AG20443 (cell line): Measurements from ENCODE around the gene ARHGAP27.
A peak's percentile ranks its signal among the peaks of the same experiment; 100 is the strongest.

Source experiments
- DNase-seq: peaks from one replicate; pipeline ENCODE4 v3.0.0; 2012; ENCODE audit warnings: low spot score, mixed read lengths

The ARHGAP27 gene

GRCh38 chr17:45406107-45406506, 26.6 kb downstream of the ARHGAP27 start:
- DNase-seq, result no peak

- peak; percentile 54 for DNase-seq
These were observed 27.2 kb downstream of the ARHGAP27 start for GRCh38 chr17:45405250-45406086.

GRCh38 chr17:45404870-45405249, 27.8 kb downstream of the ARHGAP27 start:
- no peak for DNase-seq

- DNase-seq, result no peak
These were observed 28.7 kb downstream of the ARHGAP27 start for GRCh38 chr17:45403906-45404490.

- no peak for DNase-seq
These were observed 29.8 kb downstream of the ARHGAP27 start for GRCh38 chr17:45402916-45403315.

- no peak for DNase-seq
These were observed 33.9 kb downstream of the ARHGAP27 start for GRCh38 chr17:45398800-45399199.

- DNase-seq, result no peak
These were observed 34.9 kb downstream of the ARHGAP27 start for GRCh38 chr17:45397796-45398195.

- no peak for DNase-seq
These were observed 36.0 kb downstream of the ARHGAP27 start for GRCh38 chr17:45396496-45397205.

- DNase-seq, result no peak
These were observed 36.9 kb downstream of the ARHGAP27 start for GRCh38 chr17:45395569-45396415.

- DNase-seq, result peak; percentile 93
These were observed 37.6 kb downstream of the ARHGAP27 start for GRCh38 chr17:45394913-45395568.

- no peak for DNase-seq
These were observed 38.1 kb downstream of the ARHGAP27 start for GRCh38 chr17:45394564-45394912.

- no peak for DNase-seq
These were observed 38.6 kb downstream of the ARHGAP27 start for GRCh38 chr17:45394091-45394490.

- no peak for DNase-seq
These were observed 39.3 kb downstream of the ARHGAP27 start for GRCh38 chr17:45393411-45393810.

- no peak for DNase-seq
These were observed 40.8 kb downstream of the ARHGAP27 start for GRCh38 chr17:45391918-45392317.

GRCh38 chr17:45391291-45391690, 41.4 kb downstream of the ARHGAP27 start:
- no peak for DNase-seq

- no peak for DNase-seq
These were observed 43.3 kb downstream of the ARHGAP27 start for GRCh38 chr17:45389354-45389753.

- DNase-seq, result peak; percentile 80
These were observed 43.9 kb downstream of the ARHGAP27 start for GRCh38 chr17:45388604-45389325.

GRCh38 chr17:45387739-45388138, 44.9 kb downstream of the ARHGAP27 start:
- DNase-seq, result no peak

- DNase-seq, result no peak
These were observed 46.5 kb downstream of the ARHGAP27 start for GRCh38 chr17:45386178-45386577.

GRCh38 chr17:45385331-45385997, 47.2 kb downstream of the ARHGAP27 start:
- DNase-seq, result peak; percentile 90
